NCI-H1436 (cell line): Measurements from ENCODE around the gene CDCP1.
A peak's percentile ranks its signal among the peaks of the same experiment; 100 is the strongest.
"Not testable (repeated sequence)": the region's sequence is repeated elsewhere in the genome, so short reads cannot be mapped to it uniquely, and the experiment has no call there.

ENCODE experiments used
- DNase-seq: peaks from one replicate; lab custom pipeline; 2025; lab: John Stamatoyannopoulos, UW

Gene CDCP1

DNA sequence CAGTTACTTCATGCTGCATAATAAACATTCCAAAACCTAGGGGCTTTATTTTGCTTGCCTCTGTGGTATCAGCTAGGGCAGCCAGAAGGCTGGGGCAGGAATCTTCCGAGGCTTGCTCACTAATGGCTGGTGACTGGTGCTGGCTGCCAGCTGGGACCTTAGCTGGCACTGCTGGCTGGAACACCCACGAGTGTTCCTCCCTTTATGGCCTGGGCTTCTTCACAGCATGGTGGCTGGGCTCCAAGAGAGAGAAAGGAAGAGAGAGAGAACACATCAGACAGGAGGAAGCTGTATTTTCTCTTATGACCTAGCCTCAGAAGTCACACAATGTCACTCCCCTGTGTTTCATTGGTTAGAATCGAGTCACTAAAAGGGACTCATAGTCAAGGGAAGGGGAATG, 23.9 kb upstream of the CDCP1 start:
- no peak for DNase-seq

DNA sequence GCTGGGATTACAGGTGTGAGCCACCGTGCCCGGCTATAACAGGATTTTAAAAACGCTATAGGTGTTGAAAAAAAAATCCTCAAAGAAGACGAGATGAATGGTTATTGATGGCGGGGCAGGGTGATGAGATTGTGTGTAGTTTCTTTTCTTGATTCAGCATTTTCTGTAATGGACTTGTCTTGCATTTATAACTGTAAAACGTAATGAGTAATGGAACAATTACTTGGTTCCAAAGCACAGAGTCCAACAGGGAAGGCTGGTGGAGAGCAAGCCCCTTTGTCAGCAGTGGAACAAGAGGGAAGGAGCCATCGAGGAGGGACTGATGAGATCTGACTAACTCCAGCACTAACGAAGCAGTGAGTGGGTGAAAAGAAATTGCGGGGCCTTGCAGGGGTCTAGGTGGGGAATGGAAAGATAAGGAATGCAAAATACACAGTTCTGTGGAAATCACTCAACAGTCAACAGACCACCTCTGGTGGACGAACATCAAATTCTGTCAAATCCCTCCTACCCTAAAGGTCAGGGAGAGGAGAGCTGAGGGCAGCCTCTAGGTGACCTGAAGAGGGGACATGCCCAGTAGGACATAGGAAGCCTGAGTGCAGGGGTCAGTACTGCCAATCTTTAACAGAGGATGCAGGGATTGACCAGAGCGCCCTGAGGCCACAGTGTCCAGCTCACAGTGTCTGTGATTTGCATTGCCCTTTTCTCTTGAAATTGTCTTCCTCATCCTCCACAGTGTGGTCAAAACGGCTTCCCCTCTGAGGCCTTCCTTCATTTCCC, 23.1 kb upstream of the CDCP1 start:
- DNase-seq, result no peak

DNA sequence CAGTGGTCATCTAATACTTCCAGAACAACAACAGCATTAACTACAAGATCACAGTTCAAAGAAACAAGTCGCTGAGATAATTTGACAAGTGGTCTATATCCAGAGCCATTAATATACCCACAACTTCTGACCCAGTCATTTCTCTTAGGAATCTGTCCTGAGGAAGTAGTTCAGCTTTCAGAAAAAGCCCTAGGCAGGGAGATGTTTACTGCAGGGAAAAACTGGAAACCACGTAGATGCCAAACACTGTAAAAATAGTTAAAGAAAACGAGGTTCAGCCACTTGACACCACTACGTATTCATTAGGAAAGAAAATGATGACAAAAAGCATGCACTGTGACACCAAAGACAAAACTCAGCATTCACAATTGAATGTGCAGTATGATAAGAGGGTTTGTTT, 22.3 kb upstream of the CDCP1 start:
- DNase-seq, result no peak

DNA sequence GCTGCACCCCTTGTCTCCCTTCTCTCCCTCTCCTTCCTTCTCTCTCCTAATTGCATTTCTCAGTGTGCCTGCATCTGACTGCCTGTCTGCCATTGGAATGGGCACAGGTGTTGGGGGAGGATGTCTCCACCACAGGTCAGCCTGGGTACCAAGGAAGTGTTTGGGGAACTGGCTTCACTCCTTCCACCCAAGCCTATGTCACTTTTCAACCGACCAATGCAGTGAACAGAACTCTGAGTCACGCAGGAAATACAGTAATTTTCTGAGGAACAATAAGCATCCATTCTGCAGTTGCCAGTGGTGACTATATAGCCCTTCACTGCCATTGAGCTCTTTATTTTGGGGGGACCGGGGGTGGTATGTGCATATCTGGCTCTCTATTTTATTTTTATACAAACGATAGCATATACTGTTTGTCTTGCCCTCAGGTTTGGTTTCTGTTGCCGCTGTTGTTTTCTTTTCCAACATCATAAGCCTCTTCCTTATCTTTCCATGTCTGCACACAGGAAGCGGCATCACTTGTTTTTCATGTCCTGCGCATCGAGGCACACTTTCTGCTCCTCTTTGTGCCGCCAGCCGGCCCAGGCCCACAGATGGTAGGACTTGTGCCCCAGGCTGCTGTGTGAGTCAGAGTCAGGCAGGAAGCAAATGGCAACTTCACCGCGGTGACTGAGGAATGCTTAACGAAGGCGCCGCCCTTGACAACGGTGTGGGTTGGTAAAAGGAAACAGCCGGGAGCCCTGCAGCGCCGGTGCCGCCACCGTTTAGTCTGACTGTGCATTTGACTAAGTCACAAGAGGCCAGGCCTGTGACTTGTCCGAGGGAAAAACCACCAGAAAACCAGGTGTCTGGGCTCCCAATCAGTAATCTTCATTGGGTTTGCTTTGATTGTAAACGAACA, 21.1 kb upstream of the CDCP1 start:
- peak; percentile 9 for DNase-seq

- no peak for DNase-seq
These were observed 20.2 kb upstream of the CDCP1 start for GRCh38 chr3:45166321-45166879.

DNA sequence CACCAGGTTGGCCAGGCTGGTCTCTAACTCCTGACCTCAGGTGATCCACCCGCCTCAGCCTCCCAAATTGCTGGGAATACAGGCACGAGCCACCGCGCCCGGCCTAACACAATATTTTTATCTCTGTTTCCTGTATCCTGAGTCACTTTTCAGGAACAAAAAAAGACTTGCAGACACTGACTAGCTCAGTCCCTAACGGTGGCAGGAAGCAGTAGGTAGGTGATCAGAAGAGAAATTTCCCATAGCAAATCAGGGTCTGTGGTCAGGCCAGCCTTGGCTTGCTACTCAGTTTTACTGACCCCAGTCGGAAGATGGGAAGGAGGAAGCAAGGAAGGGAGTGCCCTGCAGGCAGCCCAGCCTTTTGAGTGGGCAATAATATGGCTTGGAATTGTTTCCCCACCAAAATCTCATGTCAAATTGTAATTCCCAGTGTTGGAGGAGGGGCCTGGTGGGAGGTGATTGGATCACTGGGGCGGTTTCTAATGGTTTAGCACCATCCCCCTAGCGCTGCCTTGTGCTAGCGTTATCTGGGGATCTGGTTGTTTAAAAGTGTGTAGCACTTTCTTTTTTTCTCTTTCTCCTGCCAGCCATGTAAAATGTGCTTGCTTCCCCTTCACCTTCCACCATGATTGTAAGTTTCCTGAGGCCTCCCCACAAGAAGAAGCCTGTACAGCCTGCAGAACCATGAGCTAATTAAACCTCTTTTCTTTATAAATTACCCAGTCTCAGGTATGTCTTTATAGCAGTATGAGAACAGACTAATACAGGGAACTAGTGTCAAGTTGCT, 19.5 kb upstream of the CDCP1 start:
- DNase-seq, result no peak

DNA sequence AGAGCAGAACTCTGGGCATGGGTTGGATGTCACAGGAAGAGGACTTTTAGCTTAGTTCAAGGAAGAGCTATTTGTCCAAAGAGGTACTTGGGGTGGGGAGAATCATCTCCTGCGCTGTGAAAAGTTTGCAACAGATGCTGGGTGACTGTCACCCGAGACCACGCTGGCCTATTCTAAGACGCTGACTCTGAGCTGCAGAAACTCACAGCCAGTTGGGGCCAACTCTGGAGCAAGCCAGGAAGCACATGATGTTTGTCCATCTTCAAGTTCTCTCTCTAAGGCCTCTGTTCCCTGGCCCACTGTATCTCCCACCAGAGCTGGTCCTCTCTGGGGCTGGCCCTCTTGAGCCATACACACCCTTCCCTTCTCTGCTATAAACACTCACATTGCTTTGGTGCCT, 17.9 kb upstream of the CDCP1 start:
- DNase-seq, result no peak

- no peak for DNase-seq
These were observed 17.3 kb upstream of the CDCP1 start for GRCh38 chr3:45163481-45163880.

- DNase-seq, result no peak
These were observed 8.5 kb upstream of the CDCP1 start for GRCh38 chr3:45154641-45155147.

- DNase-seq, result no peak
These were observed 7.7 kb upstream of the CDCP1 start for GRCh38 chr3:45153658-45154437.

DNA sequence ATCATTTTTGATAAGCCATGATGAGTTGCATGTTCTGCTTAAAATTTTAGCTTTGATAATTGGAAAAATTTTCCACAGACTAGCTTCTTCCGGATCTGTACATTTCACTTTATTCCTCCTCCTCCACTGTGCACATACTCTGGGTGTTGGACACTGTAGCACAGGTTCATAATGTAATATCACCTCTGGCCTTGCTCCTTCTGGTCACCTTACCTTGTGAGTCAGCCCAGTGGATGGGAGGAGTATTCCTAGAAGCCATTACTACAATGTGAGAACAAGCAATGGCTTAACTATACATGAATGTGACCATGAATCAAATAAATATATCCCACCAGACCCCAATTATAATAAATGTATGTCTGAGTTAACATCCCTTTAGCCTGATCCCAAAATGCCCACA, 6.1 kb upstream of the CDCP1 start:
- DNase-seq, result no peak

DNA sequence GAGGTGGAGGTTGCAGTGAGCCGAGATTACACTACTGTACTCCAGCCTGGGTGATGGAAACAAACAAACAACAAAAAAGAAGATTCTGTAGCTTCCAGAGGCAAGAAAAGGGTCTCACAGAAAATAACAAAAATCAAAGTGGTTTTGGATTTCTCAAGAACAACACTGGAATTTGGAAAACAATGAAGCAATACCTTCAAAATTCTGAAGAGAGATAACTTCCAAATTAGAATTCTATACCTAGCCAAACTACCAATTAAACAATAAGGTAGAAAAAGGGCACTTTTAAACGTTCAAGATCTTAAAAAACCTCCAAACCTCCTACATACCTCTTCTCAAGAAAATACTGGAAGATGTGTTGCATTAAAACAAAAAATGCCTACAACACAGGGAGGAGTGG, 4.9 kb upstream of the CDCP1 start:
- no peak for DNase-seq

GRCh38 chr3:45148921-45149320, 2.7 kb upstream of the CDCP1 start:
- DNase-seq, result no peak

DNA sequence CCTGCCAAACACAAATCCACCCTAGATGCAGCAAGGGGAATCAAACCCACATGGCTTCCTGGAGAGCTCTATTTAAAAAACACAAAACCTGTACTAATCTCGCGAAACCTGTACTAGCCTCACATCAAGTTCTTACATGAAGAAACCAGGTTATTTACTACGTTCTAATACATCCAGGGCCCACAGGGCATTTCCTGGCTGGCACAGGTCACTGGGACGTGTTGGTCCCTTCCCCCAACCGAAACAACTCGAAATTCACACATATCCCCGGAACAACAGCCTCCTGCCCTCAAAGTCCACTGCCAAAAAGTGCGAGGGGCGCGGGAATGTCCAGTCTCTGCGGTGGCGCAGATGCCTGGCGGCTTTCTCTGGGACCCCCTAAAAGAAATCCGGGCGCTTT, 955 bp downstream of the CDCP1 start:
- DNase-seq, result no peak

DNA sequence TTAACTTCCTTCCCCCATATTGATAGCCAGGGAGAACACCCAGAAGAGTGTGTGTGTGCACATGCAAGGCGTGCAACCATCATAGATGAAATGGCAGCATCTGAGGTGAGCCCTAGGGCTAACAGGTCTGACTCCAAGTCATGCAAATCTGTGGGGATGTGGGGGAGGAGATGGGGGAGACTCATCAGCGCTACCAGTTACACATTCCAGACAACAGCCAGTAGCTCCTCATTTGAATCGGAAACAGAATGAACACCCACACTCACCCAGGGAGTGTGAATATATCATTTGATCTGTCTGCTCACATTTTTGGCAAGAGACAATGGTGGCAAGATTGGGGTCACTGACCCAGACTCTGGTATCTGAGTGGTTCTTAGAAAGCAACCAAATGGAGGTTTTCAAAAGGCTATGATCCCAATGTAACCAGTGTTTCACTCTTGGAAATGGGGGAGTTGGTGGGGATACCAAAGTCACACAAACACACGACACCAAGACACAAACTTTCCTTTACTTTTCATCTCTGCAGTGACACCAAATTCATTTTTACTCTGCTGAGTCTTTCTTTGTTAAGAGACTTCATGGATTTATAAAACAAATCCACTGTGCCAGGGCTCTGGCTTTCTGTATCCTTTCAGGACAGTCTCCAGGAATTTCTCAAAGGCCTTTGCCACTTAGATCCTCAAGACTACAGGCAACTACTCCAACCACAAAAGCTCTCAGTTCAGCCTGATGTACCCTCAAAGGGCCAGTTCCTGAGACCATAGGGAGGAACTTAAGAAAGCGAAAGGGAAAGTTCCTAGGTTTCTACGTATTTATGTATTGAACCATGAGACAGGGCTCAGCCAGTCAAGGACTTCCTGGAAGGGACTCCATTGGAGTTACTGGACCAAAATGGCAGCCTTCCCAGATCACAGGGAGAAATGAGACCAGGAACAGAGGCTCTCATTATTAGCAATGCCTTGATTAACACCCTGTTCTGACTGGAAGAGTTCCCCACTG, 2.2 kb downstream of the CDCP1 start:
- no peak for DNase-seq

- DNase-seq, result not testable (repeated sequence)
These were observed 5.4 kb downstream of the CDCP1 start for GRCh38 chr3:45140770-45141155.

DNA sequence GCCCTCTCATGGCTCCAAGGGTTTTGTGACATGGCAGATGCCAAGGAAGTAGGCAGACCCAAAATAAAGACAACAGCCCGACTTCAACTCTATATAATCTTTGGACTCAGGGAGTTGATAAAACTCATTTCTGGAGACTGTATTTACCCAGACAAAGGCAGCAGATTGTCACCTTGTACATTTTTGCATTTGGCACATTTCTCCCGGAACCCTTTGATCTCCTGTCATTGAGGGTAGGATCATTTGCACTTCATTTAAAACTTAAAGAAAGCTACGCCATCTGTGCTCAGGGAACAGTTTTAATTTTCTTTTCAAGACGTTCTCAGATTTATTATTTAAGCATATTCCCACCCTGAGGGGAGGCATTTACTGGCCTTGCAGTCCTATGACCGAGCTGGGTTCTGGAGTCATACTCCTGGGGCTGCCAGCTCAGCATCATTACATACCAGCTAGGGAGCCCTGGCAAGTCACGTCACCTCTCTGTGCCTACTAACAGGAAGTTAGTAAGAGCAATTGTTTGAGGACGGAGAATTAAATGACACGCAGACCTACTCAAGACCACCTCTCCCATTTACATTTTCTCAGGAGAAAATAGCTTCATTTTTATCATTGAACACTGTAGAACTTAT, 5.9 kb downstream of the CDCP1 start:
- DNase-seq, result no peak

DNA sequence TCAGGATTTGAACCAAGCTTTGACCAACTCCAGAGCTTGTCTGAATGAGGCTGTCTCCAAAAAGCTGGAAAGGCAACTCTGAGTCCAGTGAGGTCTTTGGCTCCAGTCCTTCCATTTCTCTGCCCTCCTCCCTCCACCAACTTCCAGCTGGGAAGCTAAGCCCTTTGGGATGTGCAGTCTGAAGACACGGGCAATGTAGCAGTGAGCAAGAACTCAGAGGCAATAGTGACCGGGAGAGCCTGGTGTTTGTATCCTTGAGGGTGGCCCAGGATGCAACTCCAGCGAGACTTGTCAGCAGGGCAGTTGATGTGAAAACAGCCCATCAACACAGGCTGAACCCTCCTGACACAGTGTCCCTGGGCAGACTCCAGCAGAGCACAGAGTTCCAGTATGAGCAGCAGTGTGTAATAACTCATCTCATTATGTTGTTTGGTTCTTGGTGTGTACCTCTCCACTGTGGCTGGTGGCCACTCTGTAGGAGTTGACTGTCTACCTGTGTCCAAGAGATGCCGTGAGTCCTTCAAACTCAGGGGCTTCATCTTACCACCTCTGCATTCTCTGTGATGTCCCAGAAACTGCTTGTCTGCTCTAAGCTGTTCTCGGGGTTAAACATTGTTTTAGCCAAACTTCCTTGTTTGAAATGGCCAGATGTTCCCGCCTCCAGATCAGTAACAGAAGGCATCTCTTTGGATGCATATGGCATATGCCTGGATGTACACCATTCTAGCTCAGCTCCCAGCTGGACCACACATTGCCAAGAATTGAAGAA, 6.6 kb downstream of the CDCP1 start:
- no peak for DNase-seq
